ENCODE data around the gene KRT8. TPM values are rescaled to one million over a fixed set of nuclear protein-coding genes. Genes with fewer than 3 reads are reported as not detected.

Gene KRT8
- total and polyA plus RNA-seq, 2 donors (not counting 1 experiment from before 2014, with no cell fraction given) = 0.24 to 0.94 TPM

DNA sequence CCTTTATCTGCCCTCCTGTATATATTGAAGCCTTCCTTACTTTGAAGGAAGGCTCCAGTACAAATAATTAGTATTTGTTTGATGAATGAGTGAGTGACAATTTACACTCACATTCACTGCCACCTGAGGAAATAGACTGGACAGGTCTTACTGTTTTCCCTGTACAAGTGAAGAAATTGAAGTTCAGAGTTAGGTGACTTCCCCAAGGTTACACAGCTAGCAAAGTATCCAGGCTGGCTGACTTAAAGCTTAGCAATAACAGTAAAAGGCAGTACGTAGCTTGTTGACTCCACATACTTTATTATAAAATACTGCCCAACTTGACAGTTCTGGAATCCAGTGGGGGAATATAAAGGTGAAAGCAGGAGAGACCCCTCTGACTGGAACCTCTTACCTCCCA is 41.5 kb upstream of the KRT8 start:
- WGBS (ENCODE audit: insufficient coverage) = no CpG with 5 or more reads among the region's 1 CpG
- intact Hi-C loops (cut with micrococcal nuclease) = no loop called here

DNA sequence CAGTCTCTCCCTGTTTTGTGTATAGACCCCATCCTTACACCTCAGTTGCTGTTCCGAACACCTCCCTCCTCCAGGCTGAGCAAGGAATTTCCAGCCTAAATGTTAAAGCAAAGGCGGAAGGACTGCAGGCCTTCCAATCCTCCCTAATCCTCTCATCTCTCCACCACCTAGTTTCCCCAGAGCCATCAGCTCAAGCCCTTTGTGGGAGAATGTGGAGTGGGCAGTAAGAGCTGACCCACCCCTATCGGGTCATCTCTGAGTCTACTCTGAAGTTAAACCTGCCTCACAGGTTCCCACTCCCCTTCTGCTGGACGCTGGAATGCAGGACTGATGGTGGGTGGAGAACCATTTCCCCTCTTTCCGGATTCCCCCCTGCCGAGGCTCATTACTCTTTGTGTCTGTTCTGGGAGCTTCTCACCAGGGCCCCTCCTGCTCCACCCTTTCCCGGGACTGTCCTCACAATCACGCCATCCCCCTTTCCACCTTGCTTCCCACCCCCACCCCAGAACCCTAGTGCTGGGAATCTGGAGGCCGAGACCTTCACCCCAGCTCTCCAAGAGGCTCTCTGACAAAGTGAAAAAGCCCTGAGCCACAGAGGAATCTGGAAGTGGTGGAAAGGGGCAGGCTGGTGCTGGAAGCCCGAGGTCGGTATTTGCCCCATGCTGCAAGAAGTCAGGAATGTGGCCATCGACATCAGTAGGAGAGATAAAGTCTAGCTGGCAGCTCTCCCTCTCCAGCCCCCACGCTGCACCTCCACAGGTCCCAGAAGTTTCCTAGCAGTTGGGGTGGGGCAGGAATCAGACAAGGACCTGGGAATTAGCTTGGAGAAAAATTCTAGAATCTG is 40.7 kb upstream of the KRT8 start:
- H3K4me1 ChIP-seq (ENCODE audit: control insufficient read depth in 2 of 2, insufficient read depth in 2 of 2, low read length in 2 of 2) = peaks cover 3 to 10% of the 10 kb centered on the region in 2 donors
- H4K20me1 ChIP-seq (ENCODE audit: control insufficient read depth, insufficient read depth, low read length, poor library complexity, severe bottlenecking) = no peaks in the 10 kb centered on the region
- H3K79me2 ChIP-seq (ENCODE audit: control insufficient read depth, insufficient read depth, low read length) = no peaks in the 10 kb centered on the region
- Mint-ChIP-seq H3K9me3 (ENCODE audit: insufficient read depth) (no peaks in the 10 kb centered on the region), H3K27me3 (peaks cover 19% of the 10 kb centered on the region), H3K4me1 (peaks cover 7% of the 10 kb centered on the region), H3K27ac (no peak overlapping the region), H3K4me3 (no peak overlapping the region)
- intact Hi-C loops (cut with micrococcal nuclease) = no loop called here
- H3K4me2 ChIP-seq (replicated peaks; ENCODE audit: low read depth, low read length, poor library complexity, severe bottlenecking) = no peak overlapping the region
- DNase-seq = no peak
- peaks cover 0 to 5% (median 0%) of the 10 kb centered on the region in 3 donors for H3K9me3 ChIP-seq (ENCODE audit: control extremely low read depth in 1 of 3, control insufficient read depth in 2 of 3, insufficient read depth in 1 of 3, low read length in 2 of 3)
- H3K4me3 ChIP-seq (ENCODE audit: control extremely low read depth in 1 of 5, extremely low read depth in 1 of 5, insufficient read depth in 1 of 5, low read depth in 2 of 5, low read length in 4 of 5) = no peak overlapping the region
- H2AFZ ChIP-seq (ENCODE audit: insufficient read depth, low read depth, low read length, poor library complexity, severe bottlenecking) = no peak overlapping the region
- H3K27me3 ChIP-seq (replicated peaks in 1 of 4; ENCODE audit: control extremely low read depth in 1 of 4, control insufficient read depth in 3 of 4, insufficient read depth in 4 of 4, low read length in 3 of 4) = peaks cover 0 to 10% (median 4%) of the 10 kb centered on the region in 4 experiments
- H3K9ac ChIP-seq (ENCODE audit: low read length) = no peak overlapping the region
- 79% methylated on average over 5 of the region's 13 CpGs for WGBS (ENCODE audit: insufficient coverage)
- ATAC-seq (ENCODE audit: low read depth) = no peak
- no peak overlapping the region for H3K27ac ChIP-seq (ENCODE audit: low read length in 2 of 2)
- CTCF ChIA-PET = no interaction called here
- no peak for TF ChIP-seq EZH2 (IDR thresholded peaks at IDR 0.05; ENCODE audit: borderline replicate concordance, insufficient read depth, low read depth, low read length, poor library complexity, severe bottlenecking)
- TF ChIP-seq, protein P1, sequence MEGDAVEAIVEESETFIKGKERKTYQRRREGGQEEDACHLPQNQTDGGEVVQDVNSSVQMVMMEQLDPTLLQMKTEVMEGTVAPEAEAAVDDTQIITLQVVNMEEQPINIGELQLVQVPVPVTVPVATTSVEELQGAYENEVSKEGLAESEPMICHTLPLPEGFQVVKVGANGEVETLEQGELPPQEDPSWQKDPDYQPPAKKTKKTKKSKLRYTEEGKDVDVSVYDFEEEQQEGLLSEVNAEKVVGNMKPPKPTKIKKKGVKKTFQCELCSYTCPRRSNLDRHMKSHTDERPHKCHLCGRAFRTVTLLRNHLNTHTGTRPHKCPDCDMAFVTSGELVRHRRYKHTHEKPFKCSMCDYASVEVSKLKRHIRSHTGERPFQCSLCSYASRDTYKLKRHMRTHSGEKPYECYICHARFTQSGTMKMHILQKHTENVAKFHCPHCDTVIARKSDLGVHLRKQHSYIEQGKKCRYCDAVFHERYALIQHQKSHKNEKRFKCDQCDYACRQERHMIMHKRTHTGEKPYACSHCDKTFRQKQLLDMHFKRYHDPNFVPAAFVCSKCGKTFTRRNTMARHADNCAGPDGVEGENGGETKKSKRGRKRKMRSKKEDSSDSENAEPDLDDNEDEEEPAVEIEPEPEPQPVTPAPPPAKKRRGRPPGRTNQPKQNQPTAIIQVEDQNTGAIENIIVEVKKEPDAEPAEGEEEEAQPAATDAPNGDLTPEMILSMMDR (IDR thresholded peaks at IDR 0.05) = no peak
- POLR2A ChIA-PET = no interaction called here
- no peaks in the 10 kb centered on the region for H3K36me3 ChIP-seq (replicated peaks in 1 of 2; ENCODE audit: control extremely low read depth in 1 of 2, control insufficient read depth in 1 of 2, extremely low read depth in 1 of 2, insufficient read depth in 2 of 2, low read length in 1 of 2)

More for the DNA sequence above, 41.5 kb upstream of the KRT8 start:
- Histone ChIP-seq H3K4me2 (replicated peaks; ENCODE audit: low read depth, low read length, poor library complexity, severe bottlenecking) (no peak overlapping the region), H3K79me2 (ENCODE audit: control insufficient read depth, insufficient read depth, low read length) (no peaks in the 10 kb centered on the region), H3K9me3 (ENCODE audit: control extremely low read depth in 1 of 3, control insufficient read depth in 2 of 3, insufficient read depth in 1 of 3, low read length in 2 of 3) (peaks cover 0 to 5% (median 0%) of the 10 kb centered on the region in 3 donors), H3K4me1 (ENCODE audit: control insufficient read depth in 2 of 2, insufficient read depth in 2 of 2, low read length in 2 of 2) (peaks cover 3 to 10% of the 10 kb centered on the region in 2 donors), H3K27me3 (replicated peaks in 1 of 4; ENCODE audit: control extremely low read depth in 1 of 4, control insufficient read depth in 3 of 4, insufficient read depth in 4 of 4, low read length in 3 of 4) (peaks cover 0 to 10% (median 4%) of the 10 kb centered on the region in 4 experiments), H3K27ac (ENCODE audit: low read length in 2 of 2) (no peak overlapping the region), H4K20me1 (ENCODE audit: control insufficient read depth, insufficient read depth, low read length, poor library complexity, severe bottlenecking) (no peaks in the 10 kb centered on the region), H3K9ac (ENCODE audit: low read length) (no peak overlapping the region), H3K4me3 (ENCODE audit: control extremely low read depth in 1 of 5, extremely low read depth in 1 of 5, insufficient read depth in 1 of 5, low read depth in 2 of 5, low read length in 4 of 5) (no peak overlapping the region), H3K36me3 (replicated peaks in 1 of 2; ENCODE audit: control extremely low read depth in 1 of 2, control insufficient read depth in 1 of 2, extremely low read depth in 1 of 2, insufficient read depth in 2 of 2, low read length in 1 of 2) (no peaks in the 10 kb centered on the region), H2AFZ (ENCODE audit: insufficient read depth, low read depth, low read length, poor library complexity, severe bottlenecking) (no peak overlapping the region)
- no peak overlapping the region for H3K4me3 Mint-ChIP-seq
- POLR2A ChIA-PET = no interaction called here
- no peak for TF ChIP-seq EZH2 (IDR thresholded peaks at IDR 0.05; ENCODE audit: borderline replicate concordance, insufficient read depth, low read depth, low read length, poor library complexity, severe bottlenecking)
- TF ChIP-seq, protein P1 (IDR thresholded peaks at IDR 0.05) = no peak
- H3K27ac Mint-ChIP-seq = no peak overlapping the region
- H3K27me3 Mint-ChIP-seq = peaks cover 19% of the 10 kb centered on the region
- no peak for ATAC-seq (ENCODE audit: low read depth)
- peaks cover 7% of the 10 kb centered on the region for H3K4me1 Mint-ChIP-seq
- H3K9me3 Mint-ChIP-seq (ENCODE audit: insufficient read depth) = no peaks in the 10 kb centered on the region
- DNase-seq = no peak
- CTCF ChIA-PET = no interaction called here
